CD14-positive monocyte (primary cell): ENCODE data around the gene TAS2R16. TPM values are rescaled to one million over a fixed set of nuclear protein-coding genes. Genes with fewer than 3 reads are reported as not detected.

Experiments used
- DNase-seq, 3 donors: peaks; one replicate each; pipeline ENCODE4 v3.0.0-alpha.2; 2011 to 2022
- H2AFZ ChIP-seq: 2 replicates; pipeline ENCODE4 v1.6.0; 2012; ENCODE audit warnings: mild to moderate bottlenecking, low read depth, low read length, inconsistent platforms; ENCODE audit not compliant: insufficient read depth, poor library complexity, severe bottlenecking
- H3K27ac ChIP-seq, 2 donors: 1 replicate in 1 of 2; 2 replicates in 1 of 2; pipeline ENCODE4 v1.5.1; 2012 to 2013; ENCODE audit warnings: low read length in 2 of 2, control low read depth in 1 of 2, inconsistent platforms in 1 of 2, low read depth in 1 of 2, mild to moderate bottlenecking in 1 of 2
- H3K27me3 ChIP-seq, 2 donors: one replicate each; pipeline versions ENCODE4 v1.6.0 to v1.6.1; 2011 to 2013; ENCODE audit warnings: low read length in 2 of 2; ENCODE audit not compliant: control insufficient read depth in 2 of 2, insufficient read depth in 2 of 2
- H3K36me3 ChIP-seq, 2 donors: replicated peaks in 1 of 2; 1 replicate in 1 of 2; 2 replicates in 1 of 2; pipeline versions ENCODE4 v1.5.1 to v1.6.1; 2012 to 2013; ENCODE audit warnings: low read length in 2 of 2, control low read depth in 1 of 2, inconsistent platforms in 1 of 2, mild to moderate bottlenecking in 1 of 2; ENCODE audit not compliant: insufficient read depth in 2 of 2, control insufficient read depth in 1 of 2
- H3K4me1 ChIP-seq, 2 donors: 1 replicate in 1 of 2; 2 replicates in 1 of 2; pipeline versions ENCODE4 v1.5.1 to v1.6.1; 2012 to 2013; ENCODE audit warnings: low read length in 2 of 2, control low read depth in 1 of 2, inconsistent platforms in 1 of 2, mild to moderate bottlenecking in 1 of 2, moderate library complexity in 1 of 2; ENCODE audit not compliant: insufficient read depth in 2 of 2, control insufficient read depth in 1 of 2
- H3K4me2 ChIP-seq: replicated peaks from 2 replicates; pipeline ENCODE3; 2012; ENCODE audit warnings: low read length, moderate library complexity, mild to moderate bottlenecking; ENCODE audit not compliant: poor library complexity, severe bottlenecking; ENCODE audit errors: extremely low read depth
- H3K4me3 ChIP-seq, 3 experiments: fragments of 200-600 bp in 1 of 3; sonication (generic) in 1 of 3; replicated peaks in 1 of 3; 1 replicate in 2 of 3; 2 replicates in 1 of 3; pipeline ENCODE4 v1.5.1; 2011 to 2013; ENCODE audit warnings: low read length in 3 of 3, mild to moderate bottlenecking in 3 of 3, control low read depth in 2 of 3, low read depth in 2 of 3, inconsistent platforms in 1 of 3, moderate library complexity in 1 of 3
- H3K79me2 ChIP-seq: 2 replicates; pipeline ENCODE4 v1.6.0; 2012; ENCODE audit warnings: mild to moderate bottlenecking, control low read depth, inconsistent platforms, low read length, moderate library complexity; ENCODE audit not compliant: insufficient read depth
- H3K9ac ChIP-seq: 2 replicates; pipeline ENCODE4 v1.6.0; 2017; ENCODE audit warnings: low read length, mild to moderate bottlenecking; ENCODE audit not compliant: insufficient read depth, poor library complexity, severe bottlenecking
- H3K9me3 ChIP-seq, 2 donors: replicated peaks in 1 of 2; 1 replicate in 1 of 2; 2 replicates in 1 of 2; pipeline versions ENCODE4 v1.5.1 to v1.6.1; 2012 to 2013; ENCODE audit warnings: low read length in 2 of 2, control low read depth in 1 of 2; ENCODE audit not compliant: control insufficient read depth in 1 of 2, insufficient read depth in 1 of 2
- H4K20me1 ChIP-seq: 2 replicates; pipeline ENCODE4 v1.6.0; 2012; ENCODE audit warnings: mild to moderate bottlenecking, low read length, control low read depth, moderate library complexity; ENCODE audit not compliant: insufficient read depth
- H3K27ac Mint-ChIP-seq, 7 donors: one replicate each; pipeline ENCODE4 v1.8.0; 2020; ENCODE audit warnings: mild to moderate bottlenecking in 7 of 7, mixed read lengths in 7 of 7, moderate library complexity in 6 of 7, inconsistent platforms in 2 of 7
- H3K27me3 Mint-ChIP-seq, 3 donors: one replicate each; pipeline ENCODE4 v1.8.0; 2021 to 2022; ENCODE audit warnings: low read depth in 3 of 3, mild to moderate bottlenecking in 3 of 3, mixed read lengths in 3 of 3, moderate library complexity in 3 of 3, inconsistent platforms in 1 of 3
- H3K36me3 Mint-ChIP-seq, 2 donors: one replicate each; pipeline ENCODE4 v1.8.0; 2020; ENCODE audit warnings: mixed read lengths in 2 of 2, inconsistent platforms in 1 of 2, mild to moderate bottlenecking in 1 of 2
- H3K4me1 Mint-ChIP-seq: one replicate; pipeline ENCODE4 v1.8.0; 2020; ENCODE audit warnings: mild to moderate bottlenecking, mixed read lengths
- H3K4me3 Mint-ChIP-seq, 2 donors: one replicate each; pipeline ENCODE4 v1.8.0; 2020; ENCODE audit warnings: mild to moderate bottlenecking in 2 of 2, mixed read lengths in 2 of 2, moderate library complexity in 1 of 2
- H3K9me3 Mint-ChIP-seq, 7 donors: one replicate each; pipeline ENCODE4 v1.8.0; 2020 to 2022; ENCODE audit warnings: mixed read lengths in 7 of 7, mild to moderate bottlenecking in 6 of 7, moderate library complexity in 6 of 7, inconsistent platforms in 2 of 7
- WGBS: methylation state at CpG from one replicate; pipeline ENCODE4 v1.1.5; 2013; ENCODE audit warnings: missing lambda C conversion rate; ENCODE audit not compliant: insufficient coverage; 5-methylcytosine and 5-hydroxymethylcytosine counted together
- intact Hi-C, 2 donors: fragments of 100-400 bp; cut with micrococcal nuclease; formaldehyde crosslinking; loops; one replicate each; pipeline versions ENCODE4 v1.15.0 to v1.15.1; 2023
- polyA plus RNA-seq, 3 donors: library from polyadenylated mRNA; depleted of rRNA in 1 of 3; unstranded in 2 of 3; stranded (reverse) in 1 of 3; fragments of 300-500 nt in 2 of 3; fragments of >200 nt in 1 of 3; fragmentation: Illumina TruSeq in 2 of 3; gene quantifications; 1 replicate in 2 of 3; 2 replicates in 1 of 3; pipeline ENCODE4 v1.2.3, GENCODE V29; 2012 to 2021
- TF ChIP-seq, protein P1 (sequence below): fragments of 200-600 bp; IDR thresholded peaks from one replicate; pipeline ENCODE4 v1.8.0; 2022; ENCODE audit warnings: antibody characterized with exemption, mild to moderate bottlenecking

The TAS2R16 gene
- polyA plus RNA-seq, 3 donors: not detected

DNA sequence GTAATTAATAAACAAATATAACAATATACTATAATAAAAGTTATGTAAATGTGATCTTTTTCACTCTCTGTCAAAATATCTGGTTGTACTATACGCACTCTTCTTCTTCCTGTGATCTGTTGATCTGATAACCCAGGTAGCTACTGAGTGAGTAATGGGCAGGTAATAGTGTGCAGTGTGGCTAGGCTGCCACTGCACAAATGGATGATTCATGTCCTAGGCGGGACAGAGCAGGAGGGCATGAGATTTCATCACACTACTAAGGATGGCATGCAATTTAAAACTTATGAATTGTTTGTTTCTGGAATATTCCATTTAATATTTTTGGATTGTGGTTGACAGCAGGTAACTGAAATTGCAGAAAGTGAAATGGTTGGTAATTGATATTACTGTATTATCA lies 44.5 kb downstream of the TAS2R16 start:
- Histone ChIP-seq H3K9ac (no peak overlapping the region), H2AFZ (no peak overlapping the region), H3K79me2 (no peaks in the 10 kb centered on the region), H4K20me1 (no peaks in the 10 kb centered on the region), H3K27me3 (no peaks in the 10 kb centered on the region), H3K9me3 (no peaks in the 10 kb centered on the region), H3K4me1 (no peaks in the 10 kb centered on the region), H3K27ac (no peak overlapping the region), H3K36me3 (no peaks in the 10 kb centered on the region), H3K4me3 (no peak overlapping the region), H3K4me2 (no peak overlapping the region)
- intact Hi-C loops: no loop called here
- Mint-ChIP-seq H3K27ac (no peak overlapping the region), H3K9me3 (peaks cover 0 to 3% (median 0%) of the 10 kb centered on the region in 7 donors), H3K36me3 (no peaks in the 10 kb centered on the region), H3K4me3 (no peak overlapping the region), H3K4me1 (no peaks in the 10 kb centered on the region), H3K27me3 (peaks cover 0 to 4% (median 0%) of the 10 kb centered on the region in 3 donors)
- WGBS: no CpG with 5 or more reads among the region's 2 CpGs
- DNase-seq: no peak
- TF ChIP-seq, protein P1, sequence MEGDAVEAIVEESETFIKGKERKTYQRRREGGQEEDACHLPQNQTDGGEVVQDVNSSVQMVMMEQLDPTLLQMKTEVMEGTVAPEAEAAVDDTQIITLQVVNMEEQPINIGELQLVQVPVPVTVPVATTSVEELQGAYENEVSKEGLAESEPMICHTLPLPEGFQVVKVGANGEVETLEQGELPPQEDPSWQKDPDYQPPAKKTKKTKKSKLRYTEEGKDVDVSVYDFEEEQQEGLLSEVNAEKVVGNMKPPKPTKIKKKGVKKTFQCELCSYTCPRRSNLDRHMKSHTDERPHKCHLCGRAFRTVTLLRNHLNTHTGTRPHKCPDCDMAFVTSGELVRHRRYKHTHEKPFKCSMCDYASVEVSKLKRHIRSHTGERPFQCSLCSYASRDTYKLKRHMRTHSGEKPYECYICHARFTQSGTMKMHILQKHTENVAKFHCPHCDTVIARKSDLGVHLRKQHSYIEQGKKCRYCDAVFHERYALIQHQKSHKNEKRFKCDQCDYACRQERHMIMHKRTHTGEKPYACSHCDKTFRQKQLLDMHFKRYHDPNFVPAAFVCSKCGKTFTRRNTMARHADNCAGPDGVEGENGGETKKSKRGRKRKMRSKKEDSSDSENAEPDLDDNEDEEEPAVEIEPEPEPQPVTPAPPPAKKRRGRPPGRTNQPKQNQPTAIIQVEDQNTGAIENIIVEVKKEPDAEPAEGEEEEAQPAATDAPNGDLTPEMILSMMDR: no peak

DNA sequence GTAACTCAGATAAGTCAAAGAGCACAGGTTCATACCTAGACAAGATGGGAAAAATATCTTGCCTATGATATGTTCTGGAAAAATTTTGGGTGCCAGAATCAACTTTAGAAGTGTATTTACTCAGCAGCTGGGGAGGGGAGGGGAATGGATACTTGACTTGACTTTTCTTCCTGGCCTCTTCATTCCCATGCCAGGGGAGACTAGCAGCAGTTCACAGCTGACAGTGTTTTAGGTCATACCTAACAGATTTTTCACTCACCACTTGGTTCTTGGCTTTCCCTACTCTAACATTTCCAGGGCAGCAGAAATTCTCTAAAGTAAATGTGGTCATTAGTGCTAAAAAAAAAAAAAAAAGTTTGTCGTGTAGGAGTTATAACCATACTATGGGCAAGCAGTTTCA lies 46.3 kb downstream of the TAS2R16 start:
- Histone ChIP-seq H3K27me3 (no peaks in the 10 kb centered on the region), H3K4me2 (no peak overlapping the region), H2AFZ (no peak overlapping the region), H4K20me1 (no peaks in the 10 kb centered on the region), H3K9me3 (no peaks in the 10 kb centered on the region), H3K4me1 (no peaks in the 10 kb centered on the region), H3K79me2 (no peaks in the 10 kb centered on the region), H3K36me3 (no peaks in the 10 kb centered on the region), H3K4me3 (no peak overlapping the region), H3K9ac (no peak overlapping the region), H3K27ac (no peak overlapping the region)
- Mint-ChIP-seq H3K4me1 (no peaks in the 10 kb centered on the region), H3K36me3 (no peaks in the 10 kb centered on the region), H3K27me3 (peaks cover 0 to 2% (median 0%) of the 10 kb centered on the region in 3 donors), H3K4me3 (no peak overlapping the region), H3K9me3 (peaks cover 0 to 3% (median 0%) of the 10 kb centered on the region in 7 donors), H3K27ac (no peak overlapping the region)
- TF ChIP-seq, protein P1: no peak
- intact Hi-C loops: no loop called here
- no CpG with 5 or more reads among the region's 1 CpG for WGBS
- no peak for DNase-seq

Other genes with a start within 250 kb of the TAS2R16 start
- gene CADPS2, start 109.2 kb downstream of the TAS2R16 start, polyA plus RNA-seq: not detected
- gene SLC13A1, start 204.3 kb upstream of the TAS2R16 start, polyA plus RNA-seq: not detected